Esophagus muscularis mucosa (tissue), 4 donors: ENCODE data around the gene ELMO3. TPM values are rescaled to one million over a fixed set of nuclear protein-coding genes. Genes with fewer than 3 reads are reported as not detected.

Experiments used
- DNase-seq: peaks from one replicate; pipeline ENCODE4 v3.0.0-alpha.2; 2017; ENCODE audit errors: extremely low spot score
- H3K27ac ChIP-seq, 4 donors: fragments of 200-600 bp; sonication (generic); replicated peaks in 1 of 4; 1 replicate in 3 of 4; 2 replicates in 1 of 4; pipeline ENCODE4 v1.5.1; 2016 to 2019; ENCODE audit warnings: mild to moderate bottlenecking in 1 of 4
- H3K27me3 ChIP-seq, 4 donors: fragments of 200-600 bp; sonication (generic); one replicate each; pipeline versions ENCODE4 v1.5.1 to v1.6.0; 2016 to 2019
- H3K36me3 ChIP-seq, 4 donors: fragments of 200-600 bp; sonication (generic); one replicate each; pipeline ENCODE4 v1.5.1; 2016 to 2019
- H3K4me1 ChIP-seq, 4 donors: fragments of 200-600 bp; sonication (generic); one replicate each; pipeline ENCODE4 v1.5.1; 2016 to 2019
- H3K4me3 ChIP-seq, 4 donors: fragments of 200-600 bp; sonication (generic); 1 replicate in 2 of 4; 2 replicates in 2 of 4; pipeline ENCODE4 v1.5.1; 2016 to 2019; ENCODE audit warnings: mild to moderate bottlenecking in 4 of 4, moderate library complexity in 1 of 4
- H3K9me3 ChIP-seq, 4 donors: fragments of 200-600 bp; sonication (generic); 1 replicate in 3 of 4; 2 replicates in 1 of 4; pipeline ENCODE4 v1.5.1; 2016 to 2019
- CTCF ChIP-seq, 3 experiments: fragments of 200-600 bp in 2 of 3; fragments of 450-650 bp in 1 of 3; sonication (generic) in 2 of 3; IDR thresholded peaks; one replicate each; pipeline ENCODE4 v1.5.1; 2017 to 2019; ENCODE audit warnings: antibody characterized with exemption in 3 of 3, mild to moderate bottlenecking in 2 of 3, moderate library complexity in 1 of 3
- EP300 ChIP-seq: sonication (generic); formaldehyde crosslinking; IDR thresholded peaks from one replicate; pipeline ENCODE4 v1.6.1; 2017; ENCODE audit warnings: antibody characterized with exemption
- POLR2A ChIP-seq: fragments of 450-650 bp; IDR thresholded peaks from one replicate; pipeline ENCODE4 v1.6.1; 2017; ENCODE audit warnings: antibody characterized with exemption, moderate library complexity, mild to moderate bottlenecking, low read depth
- POLR2AphosphoS5 ChIP-seq, 2 donors: sonication (generic); formaldehyde crosslinking; IDR thresholded peaks; one replicate each; pipeline ENCODE4 v1.6.1; 2017; ENCODE audit warnings: antibody characterized with exemption in 2 of 2
- WGBS: methylation state at CpG from one replicate; pipeline ENCODE4 v1.1.5; 2018; 5-methylcytosine and 5-hydroxymethylcytosine counted together
- intact Hi-C: fragments of 100-400 bp; cut with DNase I; formaldehyde crosslinking; loops from one replicate; pipeline ENCODE4 v1.15.1; 2023
- total RNA-seq, 4 donors: library from RNA; depleted of rRNA; stranded (reverse); fragments of >200 nt; gene quantifications; one replicate each; pipeline versions ENCODE4 v1.1.0 to v1.2.1, GENCODE V29; 2016

Gene ELMO3
- total RNA-seq, 4 donors from 2014 or later = 0.33 to 0.83 (median 0.60) TPM

GRCh38 chr16:67211674-67212073, 12.7 kb downstream of the ELMO3 start:
- H3K36me3 ChIP-seq = peaks cover 0 to 44% (median 6%) of the 10 kb centered on the region in 4 donors
- no peaks in the 10 kb centered on the region for H3K27me3 ChIP-seq
- 85% methylated on average over 7 of the region's 7 CpGs for WGBS
- H3K4me1 ChIP-seq = peaks cover 10 to 17% (median 13%) of the 10 kb centered on the region in 4 donors
- H3K9me3 ChIP-seq = no peaks in the 10 kb centered on the region
- H3K4me3 ChIP-seq = no peak overlapping the region
- intact Hi-C loops = no loop called here
- no peak overlapping the region for H3K27ac ChIP-seq
- TF ChIP-seq CTCF (IDR thresholded peaks at IDR 0.05) (no peak), EP300 (no peak), POLR2AphosphoS5 (IDR thresholded peaks at IDR 0.05) (no peak), POLR2A (no peak)
- no peak for DNase-seq

DNA sequence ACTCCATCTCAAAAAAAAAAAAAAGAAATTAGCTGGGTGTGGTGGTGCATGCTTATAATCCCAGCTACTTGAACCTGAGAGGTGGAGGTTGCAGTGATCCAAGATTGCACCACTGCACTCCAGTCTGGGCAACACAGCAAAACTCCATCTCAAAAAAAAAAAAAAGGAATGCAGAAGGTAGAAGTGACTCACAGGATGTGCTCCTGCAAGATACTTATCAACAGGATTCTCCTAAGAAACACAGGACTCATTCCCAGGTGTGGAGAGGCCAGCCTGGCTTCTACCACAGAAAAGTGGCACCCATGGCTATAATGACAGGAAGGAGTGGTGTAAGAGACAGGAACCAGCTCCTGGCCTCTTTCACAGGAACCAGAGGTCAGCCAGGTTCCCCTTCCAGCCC, 13.8 kb downstream of the ELMO3 start:
- Histone ChIP-seq H3K9me3 (no peaks in the 10 kb centered on the region), H3K4me1 (peaks cover 16 to 25% (median 22%) of the 10 kb centered on the region in 4 donors), H3K36me3 (peaks cover 0 to 40% (median 6%) of the 10 kb centered on the region in 4 donors), H3K27ac (no peak overlapping the region), H3K4me3 (no peak overlapping the region), H3K27me3 (no peaks in the 10 kb centered on the region)
- intact Hi-C loops = no loop called here
- DNase-seq = no peak
- TF ChIP-seq POLR2AphosphoS5 (IDR thresholded peaks at IDR 0.05) (no peak), POLR2A (no peak), CTCF (IDR thresholded peaks at IDR 0.05) (no peak), EP300 (no peak)

- TF ChIP-seq EP300 = no peak
- TF ChIP-seq CTCF (IDR thresholded peaks at IDR 0.05) = no peak
- TF ChIP-seq POLR2A = no peak
- no peak for TF ChIP-seq POLR2AphosphoS5 (IDR thresholded peaks at IDR 0.05)
- Histone ChIP-seq H3K27me3 (no peaks in the 10 kb centered on the region), H3K36me3 (peaks cover 0 to 39% (median 6%) of the 10 kb centered on the region in 4 donors), H3K27ac (no peak overlapping the region), H3K9me3 (no peaks in the 10 kb centered on the region), H3K4me3 (no peak overlapping the region), H3K4me1 (peaks cover 21 to 30% (median 24%) of the 10 kb centered on the region in 4 donors)
- WGBS = 78% methylated on average over 8 of the region's 8 CpGs
- no peak for DNase-seq
- intact Hi-C loops = no loop called here
These were observed 14.5 kb downstream of the ELMO3 start for GRCh38 chr16:67213197-67214019.

DNA sequence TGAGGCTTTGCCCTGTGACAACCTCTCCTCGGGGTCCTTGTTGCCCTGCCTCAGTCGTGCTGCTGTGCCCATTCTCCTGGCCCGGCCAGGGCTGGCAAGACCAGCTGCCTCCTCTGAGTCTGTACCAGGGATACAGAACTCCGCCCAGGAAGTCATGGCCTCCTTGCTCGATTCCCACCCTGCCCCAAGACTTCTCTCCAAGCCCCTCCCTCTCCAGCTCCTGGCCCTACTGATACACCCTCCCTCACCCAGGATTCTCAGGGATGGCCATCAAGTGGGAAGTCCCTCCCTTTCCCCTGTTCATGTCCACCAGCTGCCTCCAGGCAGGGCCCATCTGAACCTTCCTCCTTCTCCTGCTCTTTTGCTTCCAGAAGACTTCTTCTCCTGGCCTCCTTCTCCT, 16.8 kb downstream of the ELMO3 start:
- no peak overlapping the region for H3K4me3 ChIP-seq
- intact Hi-C loops = no loop called here
- TF ChIP-seq EP300 (no peak), CTCF (IDR thresholded peaks at IDR 0.05) (no peak), POLR2A (no peak)
- no peaks in the 10 kb centered on the region for H3K9me3 ChIP-seq
- no peaks in the 10 kb centered on the region for H3K27me3 ChIP-seq
- WGBS = 74% methylated on average over 5 of the region's 5 CpGs
- DNase-seq = no peak
- peaks cover 21 to 30% (median 24%) of the 10 kb centered on the region in 4 donors for H3K4me1 ChIP-seq
- no peak overlapping the region for H3K27ac ChIP-seq
- H3K36me3 ChIP-seq = peaks cover 0 to 28% (median 3%) of the 10 kb centered on the region in 4 donors
